KMS-11 (cell line): ENCODE measurements around the gene WASHC3.
"Not testable (repeated sequence)": the region's sequence is repeated elsewhere in the genome, so short reads cannot be mapped to it uniquely, and the experiment has no call there.

Experiments
- H2AFZ ChIP-seq: fragments of 200-600 bp; sonication (generic); 2 replicates; pipeline ENCODE4 v1.6.1; 2016; ENCODE audit warnings: antibody characterized with exemption, mixed run types, low read depth
- H3K27ac ChIP-seq: fragments of 200-600 bp; sonication (generic); 2 replicates; pipeline ENCODE4 v1.6.1; 2016; ENCODE audit warnings: mild to moderate bottlenecking, mixed run types
- H3K27me3 ChIP-seq: fragments of 200-600 bp; sonication (generic); 2 replicates; pipeline ENCODE4 v1.6.1; 2017; ENCODE audit warnings: mild to moderate bottlenecking, low read depth, mixed run types, moderate library complexity; ENCODE audit not compliant: insufficient read depth
- H3K36me3 ChIP-seq: fragments of 200-600 bp; sonication (generic); 2 replicates; pipeline ENCODE4 v1.6.1; 2017; ENCODE audit warnings: mild to moderate bottlenecking, mixed run types; ENCODE audit not compliant: insufficient read depth
- H3K4me1 ChIP-seq: fragments of 200-600 bp; sonication (generic); 2 replicates; pipeline ENCODE4 v1.6.1; 2016; ENCODE audit warnings: mild to moderate bottlenecking, low read depth, mixed run types; ENCODE audit not compliant: poor library complexity, severe bottlenecking
- H3K4me2 ChIP-seq: fragments of 200-600 bp; sonication (generic); 2 replicates; pipeline ENCODE4 v1.7.0; 2016; ENCODE audit warnings: mild to moderate bottlenecking, mixed run types
- H3K4me3 ChIP-seq: fragments of 200-600 bp; sonication (generic); IDR thresholded peaks from 2 replicates; pipeline ENCODE4 v1.6.1; 2017; ENCODE audit warnings: low read depth, low read length, mixed read lengths; ENCODE audit not compliant: insufficient read depth
- H3K79me2 ChIP-seq: fragments of 200-600 bp; sonication (generic); 2 replicates; pipeline ENCODE4 v1.6.1; 2016; ENCODE audit warnings: low read depth, mixed run types; ENCODE audit not compliant: insufficient read depth
- H3K9ac ChIP-seq: fragments of 200-600 bp; sonication (generic); 2 replicates; pipeline ENCODE4 v1.6.1; 2016; ENCODE audit warnings: mild to moderate bottlenecking, mixed run types
- H4K20me1 ChIP-seq: fragments of 200-600 bp; sonication (generic); 2 replicates; pipeline ENCODE4 v1.6.1; 2016; ENCODE audit warnings: mild to moderate bottlenecking, mixed run types; ENCODE audit not compliant: insufficient read depth
- TF ChIP-seq, protein P1 (sequence below): fragments of 200-600 bp; sonication (generic); conservative IDR thresholded peaks from 2 replicates; pipeline ENCODE4 v1.6.1; 2017; ENCODE audit warnings: low read depth, mild to moderate bottlenecking, antibody characterized with exemption, low read length, moderate library complexity, mixed read lengths

The WASHC3 gene

DNA sequence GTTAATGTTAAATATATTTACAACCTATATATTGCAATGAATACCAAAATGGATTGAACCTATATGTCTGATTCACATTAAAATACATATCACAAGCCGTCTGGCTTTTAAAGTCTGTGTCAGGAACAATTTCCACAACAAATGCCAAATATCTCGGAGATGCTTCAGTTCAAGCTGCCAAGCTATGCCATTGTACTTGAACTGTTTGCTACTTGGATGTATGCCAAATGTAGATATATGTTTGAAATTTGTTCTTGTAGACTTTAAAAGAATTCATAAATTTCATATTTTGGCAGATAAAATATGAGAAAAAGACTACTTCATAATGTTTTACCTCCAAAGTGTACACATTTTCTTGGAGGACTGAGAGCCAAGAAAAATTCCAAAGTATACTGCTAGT, 37.0 kb downstream of the WASHC3 start:
- Histone ChIP-seq H3K79me2 (no peaks in the 10 kb centered on the region), H3K27me3 (no peaks in the 10 kb centered on the region), H3K27ac (no peak overlapping the region), H3K9ac (no peak overlapping the region), H3K4me3 (no peak overlapping the region), H3K36me3 (no peaks in the 10 kb centered on the region), H3K4me1 (no peaks in the 10 kb centered on the region), H2AFZ (no peak overlapping the region), H4K20me1 (no peaks in the 10 kb centered on the region), H3K4me2 (no peak overlapping the region)
- TF ChIP-seq, protein P1, sequence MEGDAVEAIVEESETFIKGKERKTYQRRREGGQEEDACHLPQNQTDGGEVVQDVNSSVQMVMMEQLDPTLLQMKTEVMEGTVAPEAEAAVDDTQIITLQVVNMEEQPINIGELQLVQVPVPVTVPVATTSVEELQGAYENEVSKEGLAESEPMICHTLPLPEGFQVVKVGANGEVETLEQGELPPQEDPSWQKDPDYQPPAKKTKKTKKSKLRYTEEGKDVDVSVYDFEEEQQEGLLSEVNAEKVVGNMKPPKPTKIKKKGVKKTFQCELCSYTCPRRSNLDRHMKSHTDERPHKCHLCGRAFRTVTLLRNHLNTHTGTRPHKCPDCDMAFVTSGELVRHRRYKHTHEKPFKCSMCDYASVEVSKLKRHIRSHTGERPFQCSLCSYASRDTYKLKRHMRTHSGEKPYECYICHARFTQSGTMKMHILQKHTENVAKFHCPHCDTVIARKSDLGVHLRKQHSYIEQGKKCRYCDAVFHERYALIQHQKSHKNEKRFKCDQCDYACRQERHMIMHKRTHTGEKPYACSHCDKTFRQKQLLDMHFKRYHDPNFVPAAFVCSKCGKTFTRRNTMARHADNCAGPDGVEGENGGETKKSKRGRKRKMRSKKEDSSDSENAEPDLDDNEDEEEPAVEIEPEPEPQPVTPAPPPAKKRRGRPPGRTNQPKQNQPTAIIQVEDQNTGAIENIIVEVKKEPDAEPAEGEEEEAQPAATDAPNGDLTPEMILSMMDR: no peak

DNA sequence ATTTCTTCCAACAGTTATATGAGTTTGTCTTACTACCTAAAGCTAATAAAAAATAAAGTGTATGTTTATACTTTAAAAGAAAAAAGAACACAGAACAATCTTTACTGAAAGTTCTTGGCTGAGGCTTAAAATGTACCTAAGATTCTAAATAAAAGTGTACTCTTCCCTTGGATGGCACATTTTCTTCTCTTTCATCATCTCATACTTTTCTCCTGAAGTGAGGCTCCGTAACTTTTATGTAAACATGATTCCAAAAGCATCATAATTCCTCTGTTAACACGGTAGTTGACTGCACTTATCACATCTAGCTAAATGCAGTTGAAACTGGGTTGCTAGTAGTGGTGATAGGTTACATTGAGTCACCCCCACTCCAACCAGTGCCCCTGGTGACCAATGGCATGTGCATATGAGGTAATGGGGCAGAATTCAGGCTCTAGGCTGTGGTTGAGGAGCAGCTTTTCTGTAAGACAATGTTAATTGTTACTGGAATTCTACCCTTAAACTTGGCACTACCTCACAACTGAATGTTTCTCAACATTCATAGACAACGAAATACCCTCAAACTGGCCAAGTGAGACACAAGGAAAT, 38.4 kb downstream of the WASHC3 start:
- H3K27me3 ChIP-seq: no peaks in the 10 kb centered on the region
- H3K4me1 ChIP-seq: no peaks in the 10 kb centered on the region
- no peaks in the 10 kb centered on the region for H3K36me3 ChIP-seq
- H3K9ac ChIP-seq: no peak overlapping the region
- no peak overlapping the region for H2AFZ ChIP-seq
- no peak overlapping the region for H3K27ac ChIP-seq
- TF ChIP-seq, protein P1: no peak
- no peaks in the 10 kb centered on the region for H4K20me1 ChIP-seq
- H3K4me3 ChIP-seq: no peak overlapping the region
- H3K4me2 ChIP-seq: no peak overlapping the region
- H3K79me2 ChIP-seq: no peaks in the 10 kb centered on the region

DNA sequence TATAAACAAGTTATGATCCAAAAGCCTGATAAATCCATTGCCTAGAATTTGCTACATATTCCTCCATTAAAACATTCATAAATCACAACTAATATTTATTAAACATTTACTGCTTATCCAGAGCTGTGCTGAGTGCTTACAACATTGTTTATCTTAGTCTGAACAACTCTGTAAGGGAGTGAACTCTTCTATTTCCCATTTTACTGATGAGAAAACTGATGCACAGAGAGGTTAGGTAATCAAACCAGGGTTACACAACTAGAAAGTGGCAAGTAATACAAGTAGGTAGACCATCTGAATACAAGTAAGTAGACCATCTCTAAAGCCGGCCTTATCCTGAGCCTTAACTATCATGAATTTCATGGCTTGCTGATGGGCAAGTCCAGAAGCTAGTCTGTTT, 39.5 kb downstream of the WASHC3 start:
- Histone ChIP-seq H3K4me3 (no peak overlapping the region), H3K4me2 (no peak overlapping the region), H3K9ac (no peak overlapping the region), H3K27me3 (no peaks in the 10 kb centered on the region), H4K20me1 (no peaks in the 10 kb centered on the region), H3K27ac (no peak overlapping the region), H3K4me1 (no peaks in the 10 kb centered on the region), H3K79me2 (no peaks in the 10 kb centered on the region), H3K36me3 (no peaks in the 10 kb centered on the region), H2AFZ (no peak overlapping the region)
- TF ChIP-seq, protein P1: no peak

DNA sequence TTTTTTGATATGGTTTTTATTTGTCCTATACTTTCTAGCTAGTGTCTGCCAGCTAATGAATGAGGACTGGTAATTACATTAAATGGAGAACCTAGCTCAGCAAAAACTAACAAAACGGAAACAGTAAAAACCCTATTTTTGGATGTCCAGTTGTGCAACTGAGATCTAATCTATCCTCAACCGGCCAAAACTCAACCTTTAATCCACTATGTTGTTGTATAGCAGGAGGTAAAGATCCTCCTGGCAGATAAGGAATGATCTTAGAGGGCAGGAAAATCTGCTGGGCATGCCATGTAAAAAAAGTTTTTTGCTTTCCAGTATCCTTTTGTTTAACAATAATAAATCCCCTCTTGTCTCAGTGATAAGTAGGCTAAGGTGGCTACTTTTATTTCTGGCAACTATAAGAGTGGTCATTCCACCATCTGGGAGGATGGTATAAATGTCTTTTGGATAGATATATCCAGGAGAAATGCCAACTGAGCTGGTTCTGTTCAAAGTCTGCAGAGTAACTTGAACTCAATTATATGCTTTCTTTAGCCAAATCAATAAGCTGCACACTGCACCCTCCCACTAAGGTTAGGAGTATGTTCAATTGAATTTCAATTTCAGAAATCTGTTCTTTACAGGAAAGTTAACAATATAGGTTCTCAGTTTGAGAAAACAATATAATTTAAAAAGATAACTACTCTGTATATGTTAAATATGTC, 40.1 kb downstream of the WASHC3 start:
- Histone ChIP-seq H3K36me3 (no peaks in the 10 kb centered on the region), H3K9ac (no peak overlapping the region), H3K79me2 (no peaks in the 10 kb centered on the region), H3K4me2 (no peak overlapping the region), H3K27me3 (no peaks in the 10 kb centered on the region), H3K27ac (no peak overlapping the region), H3K4me1 (no peaks in the 10 kb centered on the region), H3K4me3 (no peak overlapping the region), H4K20me1 (no peaks in the 10 kb centered on the region), H2AFZ (no peak overlapping the region)
- TF ChIP-seq, protein P1: no peak

DNA sequence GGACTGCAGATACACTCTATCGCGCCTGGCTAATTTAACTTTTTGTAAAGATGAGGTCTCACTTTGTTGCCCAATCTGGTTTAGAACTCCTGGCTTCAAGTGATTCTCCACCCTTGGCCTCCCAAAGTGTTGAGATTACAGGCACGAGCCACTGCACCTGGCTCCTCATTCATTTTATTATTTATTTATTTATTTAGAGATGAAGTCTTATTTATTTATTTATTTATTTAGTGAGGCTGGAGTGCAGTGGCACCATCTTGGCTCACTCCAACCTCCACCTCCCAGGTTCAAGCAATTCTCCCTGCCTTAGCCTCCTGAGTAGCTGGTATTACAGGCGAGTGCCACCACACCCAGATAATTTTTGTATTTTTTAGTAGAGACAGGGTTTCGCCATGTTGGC, 43.2 kb downstream of the WASHC3 start:
- H3K27ac ChIP-seq, H3K27me3 ChIP-seq, H3K36me3 ChIP-seq, H3K79me2 ChIP-seq, H3K4me1 ChIP-seq, H4K20me1 ChIP-seq, H3K4me3 ChIP-seq, H3K9ac ChIP-seq, H3K4me2 ChIP-seq, H2AFZ ChIP-seq: not testable (repeated sequence)
